ENCODE data around the gene SGSH. TPM values are rescaled to one million over a fixed set of nuclear protein-coding genes. Genes with fewer than 3 reads are reported as not detected.

SGSH gene
- total and polyA plus RNA-seq, 2 experiments from 2014 or later, result 16.0 to 59.6 TPM

DNA sequence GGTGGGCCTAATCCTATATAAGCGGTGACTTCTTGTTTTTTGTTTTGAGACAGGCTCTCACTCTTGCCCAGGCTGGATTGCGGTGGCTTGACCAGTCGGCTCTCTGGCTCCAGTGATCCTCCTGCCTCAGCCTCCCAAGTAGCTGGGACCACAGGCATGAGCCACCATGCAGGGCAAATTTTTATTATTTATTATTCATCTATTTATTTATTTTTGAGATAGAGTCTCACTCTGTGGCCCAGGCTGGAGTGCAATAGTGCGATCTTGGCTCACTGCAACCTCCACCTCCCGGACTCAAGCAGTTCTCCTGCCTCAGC lies 35.9 kb upstream of the SGSH start:
- Histone ChIP-seq H2AFZ (no peak overlapping the region), H3K4me2 (no peak overlapping the region), H3K9me3 (ENCODE audit: low read depth) (no peaks in the 10 kb centered on the region), H3K9me2 (replicated peaks; ENCODE audit: insufficient read depth) (no peaks in the 10 kb centered on the region), H3K4me3 (no peak overlapping the region), H3K27ac (no peak overlapping the region), H3K27me3 (no peaks in the 10 kb centered on the region), H3K36me3 (replicated peaks; ENCODE audit: insufficient read depth, low read depth) (no peaks in the 10 kb centered on the region), H3K79me2 (no peaks in the 10 kb centered on the region), H3K4me1 (ENCODE audit: insufficient read depth) (peaks cover 15% of the 10 kb centered on the region), H4K20me1 (ENCODE audit: insufficient read depth, poor library complexity, severe bottlenecking) (no peaks in the 10 kb centered on the region)
- TF ChIP-seq EZH2 (IDR thresholded peaks at IDR 0.05; ENCODE audit: borderline replicate concordance) (no peak), EZH2phosphoT487 (IDR thresholded peaks at IDR 0.05; ENCODE audit: low read depth, severe bottlenecking, unreplicated experiment) (no peak)
- TF ChIP-seq, protein P1, sequence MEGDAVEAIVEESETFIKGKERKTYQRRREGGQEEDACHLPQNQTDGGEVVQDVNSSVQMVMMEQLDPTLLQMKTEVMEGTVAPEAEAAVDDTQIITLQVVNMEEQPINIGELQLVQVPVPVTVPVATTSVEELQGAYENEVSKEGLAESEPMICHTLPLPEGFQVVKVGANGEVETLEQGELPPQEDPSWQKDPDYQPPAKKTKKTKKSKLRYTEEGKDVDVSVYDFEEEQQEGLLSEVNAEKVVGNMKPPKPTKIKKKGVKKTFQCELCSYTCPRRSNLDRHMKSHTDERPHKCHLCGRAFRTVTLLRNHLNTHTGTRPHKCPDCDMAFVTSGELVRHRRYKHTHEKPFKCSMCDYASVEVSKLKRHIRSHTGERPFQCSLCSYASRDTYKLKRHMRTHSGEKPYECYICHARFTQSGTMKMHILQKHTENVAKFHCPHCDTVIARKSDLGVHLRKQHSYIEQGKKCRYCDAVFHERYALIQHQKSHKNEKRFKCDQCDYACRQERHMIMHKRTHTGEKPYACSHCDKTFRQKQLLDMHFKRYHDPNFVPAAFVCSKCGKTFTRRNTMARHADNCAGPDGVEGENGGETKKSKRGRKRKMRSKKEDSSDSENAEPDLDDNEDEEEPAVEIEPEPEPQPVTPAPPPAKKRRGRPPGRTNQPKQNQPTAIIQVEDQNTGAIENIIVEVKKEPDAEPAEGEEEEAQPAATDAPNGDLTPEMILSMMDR (IDR thresholded peaks at IDR 0.05; ENCODE audit: poor library complexity), result no peak
- WGBS (ENCODE audit: low lambda C conversion rate, missing lambda C conversion rate), result 100% methylated on average over 5 of the region's 5 CpGs
- DNase-seq (ENCODE audit: low spot score), result no peak

DNA sequence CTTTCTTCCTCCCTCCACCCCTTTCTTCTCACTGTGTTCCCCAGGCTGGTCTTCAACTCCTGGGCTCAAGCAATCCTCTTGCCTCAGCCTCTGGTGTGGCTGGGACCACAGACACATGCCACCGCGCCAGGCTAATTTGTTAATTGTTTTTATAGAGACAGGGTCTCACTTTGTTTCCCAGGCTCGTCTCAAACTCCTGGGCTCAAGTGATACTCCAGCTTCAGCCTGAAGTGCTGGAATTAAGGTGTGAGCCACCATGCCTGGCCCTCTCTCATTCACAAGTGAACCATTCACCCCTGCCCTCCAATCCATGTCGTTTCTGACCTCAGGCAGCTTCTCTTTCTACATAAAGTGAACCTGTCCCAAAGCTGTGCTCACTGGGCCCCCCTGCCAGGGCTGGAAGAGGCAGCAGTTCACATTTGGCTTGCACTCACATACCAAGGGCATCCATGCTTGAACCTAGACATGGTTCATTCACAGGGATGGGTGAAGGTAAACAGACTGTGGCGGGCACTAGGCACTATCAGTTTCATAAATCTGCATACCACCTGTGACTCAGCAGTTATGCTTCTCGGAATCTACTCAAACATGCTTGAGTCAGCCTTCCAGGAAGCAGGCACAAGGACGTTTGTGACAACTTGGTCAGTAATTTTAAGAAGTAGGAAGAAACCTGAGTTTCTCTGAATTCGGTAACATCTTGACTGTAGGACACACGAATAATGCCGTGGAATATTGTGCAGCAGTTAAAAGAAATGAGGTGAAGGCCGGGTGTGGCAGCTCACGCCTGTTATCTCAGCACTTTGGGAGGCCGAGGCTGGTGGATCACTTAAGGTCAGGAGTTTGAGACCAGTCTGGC lies 34.5 kb upstream of the SGSH start:
- no peaks in the 10 kb centered on the region for H3K9me2 ChIP-seq (replicated peaks; ENCODE audit: insufficient read depth)
- no peaks in the 10 kb centered on the region for H4K20me1 ChIP-seq (ENCODE audit: insufficient read depth, poor library complexity, severe bottlenecking)
- no peaks in the 10 kb centered on the region for H3K27me3 ChIP-seq
- no peak overlapping the region for H3K4me2 ChIP-seq
- H3K27ac ChIP-seq, result peak overlapping the region; percentile 81
- no peak overlapping the region for H3K4me3 ChIP-seq
- H3K9me3 ChIP-seq (ENCODE audit: low read depth), result no peaks in the 10 kb centered on the region
- no peaks in the 10 kb centered on the region for H3K79me2 ChIP-seq
- TF ChIP-seq EZH2 (IDR thresholded peaks at IDR 0.05; ENCODE audit: borderline replicate concordance), result no peak
- TF ChIP-seq, protein P1 (IDR thresholded peaks at IDR 0.05; ENCODE audit: poor library complexity), result no peak
- no peak for TF ChIP-seq EZH2phosphoT487 (IDR thresholded peaks at IDR 0.05; ENCODE audit: low read depth, severe bottlenecking, unreplicated experiment)
- peaks cover 13% of the 10 kb centered on the region for H3K4me1 ChIP-seq (ENCODE audit: insufficient read depth)
- 67% methylated on average over 13 of the region's 13 CpGs for WGBS (ENCODE audit: low lambda C conversion rate, missing lambda C conversion rate)
- no peaks in the 10 kb centered on the region for H3K36me3 ChIP-seq (replicated peaks; ENCODE audit: insufficient read depth, low read depth)
- no peak overlapping the region for H2AFZ ChIP-seq
- peak; percentile 78 for DNase-seq (ENCODE audit: low spot score)

DNA sequence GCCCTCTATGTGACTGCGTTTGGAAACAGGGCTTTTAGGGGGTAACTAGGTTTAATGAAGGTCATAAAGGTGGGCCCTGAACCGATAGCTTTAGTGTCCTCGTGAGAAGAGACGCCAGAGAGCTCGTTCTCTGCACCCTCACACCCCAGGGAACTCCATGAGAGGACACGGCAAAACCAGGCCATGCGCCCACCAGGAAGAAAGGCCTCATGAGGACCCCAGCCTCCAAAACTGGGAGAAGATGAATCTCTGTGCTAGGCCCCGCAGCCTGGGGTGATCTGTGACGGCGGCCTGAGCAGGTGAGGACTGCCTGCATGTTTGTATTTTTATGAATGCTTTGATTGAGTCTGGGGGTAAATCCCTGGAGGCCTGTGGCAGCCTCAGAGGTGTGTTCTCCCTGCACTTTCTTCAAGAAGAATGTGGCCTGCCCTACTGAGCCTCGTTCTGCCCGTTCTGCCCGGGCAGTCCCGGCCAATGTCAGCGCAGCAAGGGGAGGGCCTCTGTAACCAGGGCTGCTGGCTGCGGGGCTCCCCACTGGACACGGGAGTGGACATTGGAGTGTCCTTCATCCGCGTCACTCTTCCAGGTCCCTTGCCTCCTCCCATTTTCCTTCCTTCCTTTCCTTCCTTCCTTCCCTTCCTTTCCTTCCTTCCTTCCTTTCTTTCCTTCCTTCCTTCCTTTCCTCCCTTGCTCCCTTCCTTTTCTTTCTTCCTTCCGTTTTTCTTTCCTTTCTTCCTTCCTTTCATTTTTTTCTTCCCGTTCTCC lies 33.7 kb upstream of the SGSH start:
- Histone ChIP-seq H3K4me1 (ENCODE audit: insufficient read depth) (peaks cover 11% of the 10 kb centered on the region), H3K9me3 (ENCODE audit: low read depth) (no peaks in the 10 kb centered on the region), H3K36me3 (replicated peaks; ENCODE audit: insufficient read depth, low read depth) (no peaks in the 10 kb centered on the region), H3K4me3 (no peak overlapping the region), H3K27ac (peak overlapping the region; percentile 81), H3K9me2 (replicated peaks; ENCODE audit: insufficient read depth) (no peaks in the 10 kb centered on the region), H3K4me2 (no peak overlapping the region), H4K20me1 (ENCODE audit: insufficient read depth, poor library complexity, severe bottlenecking) (no peaks in the 10 kb centered on the region), H3K27me3 (no peaks in the 10 kb centered on the region), H3K79me2 (no peaks in the 10 kb centered on the region), H2AFZ (no peak overlapping the region)
- WGBS (ENCODE audit: low lambda C conversion rate, missing lambda C conversion rate), result 89% methylated on average over 21 of the region's 21 CpGs
- TF ChIP-seq EZH2phosphoT487 (IDR thresholded peaks at IDR 0.05; ENCODE audit: low read depth, severe bottlenecking, unreplicated experiment) (no peak), EZH2 (IDR thresholded peaks at IDR 0.05; ENCODE audit: borderline replicate concordance) (no peak)
- TF ChIP-seq, protein P1 (IDR thresholded peaks at IDR 0.05; ENCODE audit: poor library complexity), result no peak
- DNase-seq (ENCODE audit: low spot score), result no peak

Measured in hepatocyte (in vitro differentiated cells).